CD1c-positive myeloid dendritic cell (primary cell): ENCODE results near the gene C17orf67.

ENCODE experiments used
- DNase-seq: peaks from one replicate; pipeline ENCODE4 v3.0.0-alpha.2; 2016; ENCODE audit errors: extremely low spot score

Gene C17orf67, protein sequence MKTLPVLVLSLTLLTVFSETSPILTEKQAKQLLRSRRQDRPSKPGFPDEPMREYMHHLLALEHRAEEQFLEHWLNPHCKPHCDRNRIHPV

DNA sequence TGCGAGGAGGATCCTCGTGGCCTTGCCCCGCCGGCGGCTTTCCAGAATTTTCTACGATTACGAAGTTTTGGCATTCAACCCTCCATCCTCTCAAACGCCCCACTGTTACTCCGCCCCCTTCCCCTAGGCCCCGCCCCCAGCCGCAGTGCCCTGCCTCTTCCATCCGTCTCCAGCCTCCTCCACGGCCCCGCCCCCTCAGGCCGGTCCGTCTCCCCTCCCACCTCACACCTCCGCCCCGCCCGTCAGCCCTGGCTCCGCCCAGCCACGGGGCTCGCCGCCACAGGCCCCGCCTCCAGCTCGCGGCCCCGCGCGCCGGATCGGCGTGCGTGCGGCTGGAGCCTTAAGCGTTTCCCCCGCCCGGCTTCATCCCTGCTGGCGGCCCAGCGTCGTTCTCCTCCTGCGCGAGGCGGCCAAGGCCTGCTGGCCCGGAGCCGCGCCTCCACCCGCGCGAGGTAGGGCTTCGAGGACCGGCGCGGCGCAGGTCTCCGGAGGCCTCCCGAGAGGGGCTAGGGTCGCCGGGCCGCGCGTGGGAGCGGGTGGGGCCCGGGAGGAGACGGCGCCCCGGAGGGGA lies at the start of gene C17orf67, which contains the start of gene DGKE:
TSS of gene C17orf67 (minus strand) at position 112 of the 571 bp plus-strand sequence. CDS start 18,110 bp downstream, outside the sequence.
TSS of gene DGKE (plus strand) at position 343 of the 571 bp plus-strand sequence. CDS start 645 bp downstream, outside the sequence.
- peak; percentile 97 for DNase-seq

DNA sequence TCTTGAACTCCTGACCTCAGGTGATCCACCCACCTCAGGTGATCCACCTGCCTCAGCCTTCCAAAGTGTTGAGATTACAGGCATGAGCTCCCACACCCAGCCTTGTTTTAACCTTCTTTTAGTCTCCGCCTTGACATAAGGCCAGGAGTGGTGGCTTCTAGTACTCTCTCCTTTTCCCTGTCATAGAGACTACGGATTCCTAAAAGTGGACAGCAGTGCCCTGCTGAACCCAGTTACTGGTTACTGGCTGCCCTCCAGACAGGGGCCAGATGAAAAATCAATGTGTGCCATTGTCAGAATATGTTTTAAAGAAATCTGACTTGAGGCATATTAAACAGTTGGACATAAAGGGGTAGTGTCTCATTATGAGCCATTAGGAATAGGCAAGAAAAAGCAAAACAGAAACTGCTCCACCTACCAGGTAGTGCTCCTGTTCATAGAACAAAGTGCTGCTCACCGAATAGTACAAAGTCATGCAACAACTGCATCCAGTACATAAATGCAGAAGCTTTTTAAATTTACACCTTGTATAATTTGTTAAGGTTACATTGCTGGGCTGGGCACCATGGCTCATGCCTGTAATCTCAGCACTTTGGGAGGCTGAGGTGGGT lies 48.1 kb upstream of the C17orf67 start:
- DNase-seq = no peak

DNA sequence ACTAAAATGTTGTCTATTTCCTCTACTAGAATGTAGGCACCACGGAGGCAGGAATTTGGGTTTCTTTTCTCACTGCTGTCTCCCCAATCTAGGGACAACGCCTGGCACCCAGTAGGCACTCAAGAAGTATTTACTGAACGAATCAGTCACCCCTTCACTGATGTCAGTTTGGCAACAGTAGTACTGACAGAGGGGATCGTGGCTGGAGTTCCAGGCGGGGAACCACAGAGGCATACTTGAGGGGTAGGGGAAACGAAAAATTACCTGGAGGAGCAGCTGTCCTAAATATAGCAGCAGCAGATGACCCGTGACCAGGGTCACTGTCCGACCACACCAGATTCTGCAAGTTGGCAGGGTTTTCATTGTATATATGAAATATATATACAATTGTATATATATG lies 46.9 kb upstream of the C17orf67 start:
- DNase-seq = no peak

DNA sequence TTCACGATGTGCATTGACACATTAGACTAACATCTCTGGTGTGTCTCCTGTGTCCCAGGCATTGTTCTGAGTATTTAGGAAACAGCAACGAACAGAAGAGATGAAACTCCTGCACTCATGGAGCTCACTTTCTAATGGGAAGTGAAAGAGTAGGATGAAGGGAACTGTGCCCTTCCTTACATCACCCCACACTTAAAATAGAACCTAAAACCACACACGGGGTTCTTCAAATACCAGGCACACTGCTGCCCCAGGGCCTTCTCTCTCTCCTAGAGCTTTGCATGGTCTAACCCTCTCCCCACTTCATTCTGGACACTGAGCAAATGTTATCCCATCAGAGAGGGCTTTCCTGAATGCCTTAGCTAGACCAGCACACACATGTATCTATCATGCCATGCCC lies 46.4 kb upstream of the C17orf67 start:
- peak; percentile 46 for DNase-seq

DNA sequence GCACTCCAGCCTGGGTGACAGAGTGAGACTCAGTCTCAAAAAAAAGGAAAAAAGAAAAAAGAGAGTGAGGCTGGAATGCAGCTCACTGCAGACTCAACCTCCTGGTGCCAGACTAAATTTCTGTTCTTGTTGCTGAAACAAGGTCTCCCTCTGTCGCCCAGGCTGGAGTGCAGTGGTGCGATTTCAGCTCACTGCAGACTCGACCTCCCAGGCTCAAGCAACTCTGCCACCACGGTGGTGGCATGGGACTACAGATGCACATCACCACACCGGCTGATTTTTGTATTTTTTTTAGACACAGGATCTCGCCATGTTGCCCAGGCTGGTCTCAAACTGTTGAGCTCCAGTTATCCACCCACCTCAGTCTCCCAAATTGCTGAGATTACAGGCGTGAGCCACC lies 45.6 kb upstream of the C17orf67 start:
- DNase-seq = no peak

DNA sequence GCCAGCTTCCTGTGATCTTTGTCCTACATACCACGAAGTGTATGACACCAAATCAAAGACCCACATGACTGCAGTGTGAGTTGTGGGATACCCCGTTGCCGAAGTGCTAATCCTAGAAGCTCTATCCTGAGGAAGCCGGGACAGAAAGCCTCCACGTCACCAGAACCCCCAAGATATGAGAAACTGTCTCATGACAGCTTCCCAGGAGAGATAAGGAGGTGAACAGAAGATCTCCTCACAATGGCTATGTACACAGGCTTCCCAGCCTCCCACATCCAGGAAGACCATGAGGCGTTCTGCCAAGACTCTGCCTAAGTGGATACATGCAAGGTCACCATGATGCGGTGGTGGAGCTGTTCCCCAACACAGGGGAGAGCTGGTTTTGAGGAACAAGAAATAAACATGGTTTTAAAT lies 43.1 kb upstream of the C17orf67 start:
- DNase-seq = no peak

DNA sequence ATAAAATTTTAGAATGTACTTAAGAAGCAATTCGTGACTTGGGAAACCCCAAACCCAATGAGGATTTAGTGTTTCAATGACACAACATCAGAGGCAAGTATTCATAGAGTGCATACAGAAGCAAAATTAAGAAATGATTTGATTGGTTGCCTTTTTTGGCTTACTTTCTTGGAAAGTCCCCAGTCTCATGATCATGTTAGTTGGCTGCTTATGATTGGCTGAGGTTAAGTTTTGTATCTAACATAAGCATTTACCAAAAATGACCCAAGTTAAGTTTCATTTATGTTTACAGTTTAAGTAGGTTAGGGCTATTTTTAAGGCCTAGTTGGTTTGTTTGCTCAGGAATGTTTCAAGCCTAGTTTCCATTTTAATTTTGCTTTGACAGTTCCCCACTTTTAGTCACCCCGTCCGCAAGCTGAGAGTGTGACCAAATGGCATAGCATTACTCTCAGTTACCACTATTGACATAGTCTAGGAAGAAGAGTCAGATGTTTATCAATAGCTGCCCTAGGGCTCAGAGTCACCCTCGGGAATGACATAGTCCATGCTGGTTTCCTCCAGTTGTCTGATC lies 36.4 kb upstream of the C17orf67 start:
- DNase-seq = no peak

DNA sequence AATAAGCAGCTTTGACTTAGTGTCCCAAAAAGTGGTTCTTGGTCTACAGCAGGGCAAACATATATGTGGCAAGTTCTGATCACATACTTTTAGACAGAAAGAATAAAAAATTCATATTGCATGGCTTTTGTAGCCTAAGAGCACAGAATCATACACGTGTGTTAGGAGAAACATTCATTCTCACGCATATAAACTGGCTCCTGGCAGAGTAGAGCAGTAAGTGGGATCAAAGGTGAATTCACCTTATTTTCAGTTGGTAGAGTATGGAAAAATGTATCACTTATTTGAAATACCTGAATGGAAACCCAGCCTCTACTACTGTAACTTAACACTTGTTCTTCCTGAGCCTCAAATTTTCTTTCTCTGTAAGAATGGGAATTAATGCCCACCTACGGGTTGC lies 35.0 kb upstream of the C17orf67 start:
- DNase-seq = no peak

DNA sequence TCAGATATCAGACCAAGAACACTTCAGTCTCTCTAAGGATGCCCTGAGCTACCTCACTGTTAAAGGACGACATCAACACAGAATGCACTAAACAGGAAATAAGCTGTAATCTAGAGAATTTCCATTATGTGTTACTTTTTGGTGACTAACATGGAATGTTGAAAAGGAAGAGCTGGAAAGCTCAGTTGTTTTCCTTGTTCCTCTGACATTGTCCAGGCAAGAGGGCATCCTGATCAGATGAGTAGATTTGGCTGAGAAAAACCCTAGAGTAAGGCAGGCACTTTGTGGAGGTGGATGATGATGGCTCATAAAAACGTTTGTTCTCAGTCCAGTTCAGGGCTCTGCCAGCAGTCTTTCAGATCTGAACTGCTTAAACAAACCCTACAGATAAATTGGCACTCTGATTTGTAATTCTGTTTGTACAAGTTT lies 34.2 kb upstream of the C17orf67 start:
- DNase-seq = no peak

DNA sequence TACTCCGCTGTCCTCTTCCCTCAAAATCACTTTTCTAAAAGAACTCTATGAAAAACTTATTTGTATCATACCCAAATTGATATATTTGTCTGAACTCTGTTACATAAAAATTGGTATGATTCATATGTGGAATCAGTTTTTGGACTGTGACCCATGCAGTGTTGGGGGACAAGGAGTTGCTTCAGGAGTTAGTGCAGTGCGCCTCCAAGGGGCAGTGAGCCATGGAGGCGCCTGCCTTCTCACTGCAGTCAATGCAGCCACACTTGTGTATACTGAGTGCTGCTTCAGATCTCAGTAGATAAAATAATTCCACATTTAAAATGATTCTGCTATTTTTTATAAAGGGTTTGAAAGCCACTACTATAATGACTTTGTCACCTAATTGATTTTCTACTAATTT lies 32.8 kb upstream of the C17orf67 start:
- DNase-seq = no peak

DNA sequence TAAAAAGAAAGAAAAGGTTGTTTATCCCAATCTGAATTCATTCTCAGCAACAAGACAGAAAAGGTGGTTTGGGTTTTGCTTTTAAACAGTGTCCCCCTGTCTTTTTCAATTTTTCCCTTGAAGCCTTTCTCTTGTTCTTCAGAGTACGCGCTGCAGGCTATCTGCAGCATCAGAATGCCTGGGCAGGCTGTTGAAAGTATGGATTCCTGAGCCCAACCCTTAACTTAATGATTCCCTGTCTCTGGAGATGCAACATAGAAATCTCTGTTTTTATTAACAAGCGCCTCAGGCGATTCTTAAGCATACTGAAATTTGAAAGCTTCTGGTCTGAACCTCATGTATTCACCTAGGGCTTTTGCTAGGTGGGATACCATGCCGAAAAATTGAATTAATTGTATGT lies 32.4 kb upstream of the C17orf67 start:
- DNase-seq = no peak

DNA sequence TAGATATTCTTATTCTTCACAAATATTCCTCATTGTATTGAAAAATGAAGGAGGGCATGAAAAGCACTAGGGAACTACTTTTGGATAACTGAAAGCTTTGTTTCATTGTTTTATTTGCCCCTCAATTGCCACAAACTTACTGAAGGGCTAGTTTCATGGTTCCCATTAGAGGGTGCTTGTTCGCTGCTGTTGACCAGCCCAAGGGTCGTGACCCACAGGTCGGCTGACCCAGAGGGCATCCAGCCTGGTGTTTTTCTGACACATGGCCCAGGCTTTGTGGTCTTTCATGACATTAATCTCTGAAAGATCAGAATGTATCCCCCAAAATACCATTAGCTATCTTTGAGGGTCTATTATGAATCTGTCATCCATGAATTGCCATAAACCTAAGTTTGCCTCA lies 30.3 kb upstream of the C17orf67 start:
- DNase-seq = no peak

DNA sequence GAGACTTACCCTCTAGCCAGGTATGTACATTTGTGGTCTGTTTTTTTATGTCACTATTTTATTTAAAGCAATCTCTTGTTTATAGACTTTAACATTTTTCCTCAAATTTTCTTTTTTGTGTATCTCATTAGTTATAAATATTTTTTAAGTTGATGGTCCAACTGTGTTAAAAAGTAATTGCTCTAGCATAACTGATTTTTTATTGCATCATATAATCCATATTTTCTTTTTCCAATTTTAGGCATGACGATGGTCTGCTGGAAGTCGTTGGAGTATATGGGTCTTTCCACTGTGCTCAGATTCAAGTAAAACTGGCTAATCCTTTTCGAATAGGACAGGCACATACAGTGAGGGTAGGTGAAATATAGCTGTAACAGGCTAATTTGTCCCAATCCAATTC lies 28.2 kb upstream of the C17orf67 start:
- no peak for DNase-seq

DNA sequence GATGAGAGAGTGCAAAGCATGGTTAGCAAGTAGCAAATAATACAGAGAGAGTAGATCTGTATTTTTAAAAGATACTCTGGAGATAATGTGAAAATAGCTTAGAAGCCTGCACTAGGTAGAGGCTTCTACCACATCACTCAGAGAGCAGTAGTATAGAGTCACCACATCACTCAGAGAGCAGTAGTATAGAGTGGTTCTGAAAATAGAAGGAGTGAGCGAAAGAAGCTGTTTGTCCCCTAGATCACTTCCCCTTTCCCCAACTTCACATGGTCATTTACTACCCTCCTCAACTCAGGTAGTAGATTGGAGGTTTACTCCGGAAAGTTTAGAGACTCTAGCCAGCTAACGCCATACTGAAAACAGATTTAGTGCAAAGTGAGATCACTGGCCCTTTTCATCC lies 17.3 kb upstream of the C17orf67 start:
- DNase-seq = no peak

DNA sequence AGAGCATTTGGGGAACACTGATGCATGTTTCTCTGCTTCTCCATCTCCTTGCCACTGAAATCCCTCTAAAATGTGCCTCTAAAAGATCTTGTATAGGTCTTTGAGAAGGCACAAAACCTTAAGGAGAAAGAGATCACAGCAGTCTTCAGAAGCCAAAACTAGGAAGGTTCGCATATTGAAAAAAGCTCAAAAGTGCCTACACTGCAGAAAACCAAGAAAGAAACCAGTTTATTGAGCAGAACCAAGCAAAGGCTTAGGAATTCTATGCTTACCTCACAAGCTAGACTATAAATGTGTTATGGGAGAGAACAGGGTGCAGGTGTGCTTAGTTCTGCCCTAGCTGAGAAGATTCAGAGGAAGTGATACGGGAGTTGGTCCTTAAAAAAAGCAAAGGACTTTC lies 16.9 kb upstream of the C17orf67 start:
- no peak for DNase-seq

DNA sequence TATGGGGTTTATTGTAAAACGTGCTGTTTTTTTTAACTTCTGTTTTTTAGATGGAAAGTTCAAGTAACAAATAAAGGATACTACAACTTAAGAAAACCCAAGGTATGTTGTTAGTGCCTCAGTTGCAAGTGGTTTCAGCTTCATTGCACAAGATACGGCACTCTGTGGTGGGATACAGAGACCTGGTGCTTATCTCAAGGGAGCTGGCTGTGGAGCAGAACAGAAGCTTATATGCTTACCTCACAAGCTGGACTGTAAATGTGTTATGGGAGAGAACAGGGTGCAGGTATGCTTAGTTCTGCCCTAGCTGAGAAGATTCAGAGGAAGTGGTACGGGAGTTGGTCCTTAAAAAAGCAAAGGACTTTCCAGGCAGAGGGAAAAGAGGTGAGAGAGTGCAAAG lies 15.4 kb upstream of the C17orf67 start:
- no peak for DNase-seq

DNA sequence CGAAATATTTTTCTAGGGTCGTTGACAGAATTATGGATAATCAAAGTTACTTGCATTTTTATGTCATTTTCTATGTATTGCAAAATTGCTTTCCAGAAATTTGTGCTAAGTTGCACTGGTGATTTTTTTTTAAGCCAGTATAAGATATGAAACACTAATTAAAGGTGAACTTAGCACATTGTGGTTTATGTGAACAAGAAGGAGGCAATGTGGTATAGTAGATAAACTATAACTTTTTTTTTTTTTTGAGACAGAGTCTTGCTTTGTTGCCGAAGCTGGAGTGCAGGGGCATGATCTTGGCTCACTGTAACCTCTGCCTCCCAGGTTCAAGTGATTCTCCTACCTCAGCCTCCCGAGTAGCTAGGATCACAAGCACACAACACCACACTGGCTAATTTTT lies 13.4 kb upstream of the C17orf67 start:
- no peak for DNase-seq

DNA sequence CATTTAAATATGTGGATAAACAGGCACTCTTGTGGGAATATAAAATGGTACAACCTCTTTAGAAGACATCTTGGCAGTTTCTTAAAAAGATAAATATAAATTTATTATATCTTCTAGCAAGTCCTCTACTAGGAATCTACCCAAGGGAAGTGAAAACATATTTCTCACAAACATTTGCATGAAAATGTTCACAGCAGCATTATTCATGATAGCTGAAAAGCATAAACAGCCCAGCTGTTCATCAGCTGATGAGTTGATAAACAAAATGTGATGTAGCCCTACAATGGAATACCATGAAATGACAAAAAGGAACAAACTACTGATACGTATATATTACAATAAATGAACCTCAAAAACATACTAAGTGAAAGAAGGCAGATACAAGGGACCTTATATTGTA lies 12.2 kb upstream of the C17orf67 start:
- no peak for DNase-seq

DNA sequence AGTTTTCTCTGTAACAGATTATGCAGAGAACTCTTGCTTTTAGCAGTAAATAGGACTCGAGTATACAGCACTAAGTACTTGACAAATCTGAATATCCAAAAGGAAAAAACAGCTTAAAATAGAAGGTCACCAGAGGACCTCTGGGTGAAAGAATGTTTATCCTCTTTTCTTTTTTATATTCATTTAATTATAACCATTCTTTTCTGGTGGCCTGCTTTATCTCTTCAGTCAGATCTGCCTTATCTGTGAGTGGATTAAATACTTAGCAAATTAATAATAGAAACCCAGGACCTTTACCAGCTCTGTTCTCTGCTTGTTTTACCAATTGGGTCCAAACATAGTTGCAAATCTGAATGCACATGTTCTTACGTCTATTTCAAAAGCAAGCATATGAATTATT lies 8.9 kb upstream of the C17orf67 start:
- DNase-seq = no peak

DNA sequence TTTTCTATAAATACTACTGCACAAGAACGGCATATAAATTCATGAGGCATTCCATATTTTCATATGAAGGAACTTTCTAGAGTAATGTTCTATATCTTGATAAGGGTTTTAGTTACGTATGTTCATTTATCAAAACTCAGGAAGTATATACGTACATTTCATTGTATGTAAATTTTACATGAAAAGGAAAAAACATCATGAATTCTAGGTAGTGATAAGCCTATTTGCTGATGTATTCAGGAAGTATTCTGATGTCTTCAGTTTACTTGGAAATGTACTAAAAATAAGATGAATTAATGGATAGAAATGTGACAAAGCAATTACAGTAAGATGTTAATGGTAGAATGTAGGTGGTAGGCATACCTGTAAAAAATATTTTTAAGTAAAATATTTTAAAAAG lies 5.0 kb upstream of the C17orf67 start:
- no peak for DNase-seq

DNA sequence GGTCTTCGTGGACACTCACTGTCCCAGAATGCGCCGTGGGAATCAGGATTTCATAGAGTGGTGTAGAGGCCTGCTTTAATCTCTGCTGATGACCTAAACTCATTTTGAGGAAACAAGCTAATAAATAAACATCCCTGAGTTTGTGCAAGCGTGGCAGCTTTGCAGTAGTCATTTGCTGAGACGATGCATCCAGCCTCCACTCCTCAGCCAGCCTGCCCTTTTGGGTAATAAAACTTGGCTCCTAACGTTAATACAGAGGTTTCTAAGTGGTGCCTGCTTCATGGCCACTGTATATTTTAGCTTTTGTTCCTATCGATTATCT lies 1.5 kb upstream of the C17orf67 start:
- peak; percentile 41 for DNase-seq

DNA sequence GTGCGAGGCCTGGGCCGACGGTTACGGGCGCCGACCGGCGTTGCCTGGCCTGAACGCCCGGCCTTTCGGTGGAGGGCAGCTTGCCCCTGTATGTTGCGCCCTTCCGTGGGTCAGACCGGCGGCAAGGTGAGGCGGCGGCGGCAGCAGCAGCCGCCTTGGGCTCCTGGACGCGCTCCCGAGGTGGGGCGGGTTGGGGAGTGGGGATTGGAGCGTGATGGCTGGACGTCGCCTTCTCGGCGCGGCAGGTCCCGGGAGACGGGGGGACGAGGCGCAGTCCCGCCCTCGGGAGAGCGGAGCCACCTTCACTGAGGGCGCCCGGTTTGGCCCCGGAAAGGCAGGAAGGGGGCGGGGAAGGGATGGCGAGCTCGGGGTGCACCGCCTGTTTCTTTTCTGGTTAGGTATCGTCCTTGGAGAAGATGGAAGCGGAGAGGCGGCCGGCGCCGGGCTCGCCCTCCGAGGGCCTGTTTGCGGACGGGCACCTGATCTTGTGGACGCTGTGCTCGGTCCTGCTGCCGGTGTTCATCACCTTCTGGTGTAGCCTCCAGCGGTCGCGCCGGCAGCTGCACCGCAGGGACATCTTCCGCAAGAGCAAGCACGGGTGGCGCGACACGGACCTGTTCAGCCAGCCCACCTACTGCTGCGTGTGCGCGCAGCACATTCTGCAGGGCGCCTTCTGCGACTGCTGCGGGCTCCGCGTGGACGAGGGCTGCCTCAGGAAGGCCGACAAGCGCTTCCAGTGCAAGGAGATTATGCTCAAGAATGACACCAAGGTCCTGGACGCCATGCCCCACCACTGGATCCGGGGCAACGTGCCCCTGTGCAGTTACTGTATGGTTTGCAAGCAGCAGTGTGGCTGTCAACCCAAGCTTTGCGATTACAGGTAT lies 902 bp upstream of the C17orf67 start:
- DNase-seq = peak; percentile 51
